ENCODE data around the gene LRBA.
A peak's percentile ranks its signal among the peaks of the same experiment; 100 is the strongest.

LRBA gene

DNA sequence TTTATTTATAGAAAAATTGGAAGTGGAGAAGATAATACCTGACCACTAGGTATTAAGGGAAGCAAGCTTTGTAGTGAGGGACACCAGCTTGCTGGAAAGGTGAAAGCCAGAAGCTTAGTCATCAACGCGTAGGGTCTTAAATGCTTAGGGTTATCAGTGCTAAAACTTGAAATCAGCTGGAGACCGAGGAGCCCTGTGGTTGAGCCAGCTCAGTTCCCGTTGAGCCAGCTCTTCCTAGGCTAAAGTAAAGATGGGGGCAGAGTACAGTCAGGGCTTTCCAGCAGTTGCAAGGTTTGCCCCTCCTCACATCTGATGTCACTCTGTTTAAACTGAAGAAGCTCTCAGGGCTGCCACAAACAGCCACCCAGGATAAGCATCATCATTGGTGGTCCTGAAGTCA lies 696.1 kb downstream of the LRBA start:
- Histone ChIP-seq H2AK5ac (ENCODE audit: low read length, severe bottlenecking) (no peak overlapping the region), H3K4me1 (ENCODE audit: control insufficient read depth, insufficient read depth, low read depth, low read length) (no peaks in the 10 kb centered on the region), H2BK120ac (ENCODE audit: low read depth, low read length) (no peak overlapping the region), H3K18ac (ENCODE audit: low read depth in 1 of 2, low read length in 2 of 2) (no peak overlapping the region), H2BK15ac (ENCODE audit: low read depth, poor library complexity, severe bottlenecking) (no peak overlapping the region), H3K27me3 (ENCODE audit: control insufficient read depth in 1 of 2, insufficient read depth in 1 of 2, low read length in 2 of 2) (no peaks in the 10 kb centered on the region), H3K9me3 (ENCODE audit: control insufficient read depth, low read length) (no peaks in the 10 kb centered on the region), H3K27ac (ENCODE audit: low read length, poor library complexity, severe bottlenecking) (no peak overlapping the region), H2AFZ (ENCODE audit: low read depth, low read length) (no peak overlapping the region), H3K4me3 (ENCODE audit: insufficient read depth in 1 of 2, low read depth in 1 of 2, low read length in 2 of 2) (no peak overlapping the region), H3K79me1 (replicated peaks; ENCODE audit: low read length, poor library complexity, severe bottlenecking) (peaks cover 3% of the 10 kb centered on the region), H3K4ac (ENCODE audit: low read depth in 1 of 2, low read length in 2 of 2) (no peak overlapping the region), H2BK12ac (ENCODE audit: low read length in 2 of 2) (no peak overlapping the region), H3K14ac (ENCODE audit: low read length in 2 of 2) (no peak overlapping the region), H4K8ac (ENCODE audit: low read length) (no peak overlapping the region), H3K36me3 (ENCODE audit: control insufficient read depth in 1 of 2, insufficient read depth in 2 of 2, low read depth in 1 of 2, low read length in 2 of 2) (peaks cover 0 to 3% of the 10 kb centered on the region in 2 experiments), H3K23ac (ENCODE audit: low read length in 2 of 2) (no peak overlapping the region), H2BK5ac (ENCODE audit: low read depth, low read length, poor library complexity, severe bottlenecking) (no peak overlapping the region), H4K91ac (ENCODE audit: low read length) (no peak overlapping the region), H3K9ac (ENCODE audit: low read length) (no peak overlapping the region), H3K4me2 (ENCODE audit: low read length, poor library complexity, severe bottlenecking) (no peak overlapping the region)
- WGBS, result 44% methylated on average over 4 of the region's 4 CpGs
- no peak for DNase-seq

DNA sequence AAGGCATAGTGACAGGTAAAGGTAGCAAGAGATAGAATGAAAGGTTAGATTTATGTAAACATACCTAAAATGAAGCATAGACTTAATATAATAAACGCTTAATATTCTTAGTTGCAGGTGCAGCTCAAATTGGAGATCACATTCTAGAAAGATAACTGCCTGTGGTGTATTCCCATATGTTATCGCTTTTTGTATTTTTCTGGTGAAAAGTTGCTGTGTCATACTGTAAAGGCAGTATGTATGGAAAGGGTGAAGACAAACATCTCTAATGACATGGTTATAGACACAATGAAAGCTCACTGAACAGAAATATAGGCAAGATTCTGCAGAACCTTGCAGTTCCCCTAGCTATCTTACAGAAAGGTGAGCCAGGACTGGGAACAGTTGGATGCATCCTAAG lies 696.6 kb downstream of the LRBA start:
- H2BK5ac ChIP-seq (ENCODE audit: low read depth, low read length, poor library complexity, severe bottlenecking), result no peak overlapping the region
- WGBS, result 47% methylated on average over 2 of the region's 2 CpGs
- peaks cover 2% of the 10 kb centered on the region for H3K79me1 ChIP-seq (replicated peaks; ENCODE audit: low read length, poor library complexity, severe bottlenecking)
- H3K4ac ChIP-seq (ENCODE audit: low read depth in 1 of 2, low read length in 2 of 2), result no peak overlapping the region
- no peak overlapping the region for H3K14ac ChIP-seq (ENCODE audit: low read length in 2 of 2)
- no peak overlapping the region for H2BK15ac ChIP-seq (ENCODE audit: low read depth, poor library complexity, severe bottlenecking)
- H2AFZ ChIP-seq (ENCODE audit: low read depth, low read length), result no peak overlapping the region
- H3K4me1 ChIP-seq (ENCODE audit: control insufficient read depth, insufficient read depth, low read depth, low read length), result no peaks in the 10 kb centered on the region
- no peak overlapping the region for H4K8ac ChIP-seq (ENCODE audit: low read length)
- no peak overlapping the region for H3K27ac ChIP-seq (ENCODE audit: low read length, poor library complexity, severe bottlenecking)
- DNase-seq, result no peak
- no peak overlapping the region for H3K4me2 ChIP-seq (ENCODE audit: low read length, poor library complexity, severe bottlenecking)
- no peak overlapping the region for H3K23ac ChIP-seq (ENCODE audit: low read length in 2 of 2)
- H3K9me3 ChIP-seq (ENCODE audit: control insufficient read depth, low read length), result no peaks in the 10 kb centered on the region
- H3K4me3 ChIP-seq (ENCODE audit: insufficient read depth in 1 of 2, low read depth in 1 of 2, low read length in 2 of 2), result no peak overlapping the region
- H2BK120ac ChIP-seq (ENCODE audit: low read depth, low read length), result no peak overlapping the region
- no peak overlapping the region for H2AK5ac ChIP-seq (ENCODE audit: low read length, severe bottlenecking)
- H3K36me3 ChIP-seq (ENCODE audit: control insufficient read depth in 1 of 2, insufficient read depth in 2 of 2, low read depth in 1 of 2, low read length in 2 of 2), result peaks cover 0 to 3% of the 10 kb centered on the region in 2 experiments
- H2BK12ac ChIP-seq (ENCODE audit: low read length in 2 of 2), result no peak overlapping the region
- no peaks in the 10 kb centered on the region for H3K27me3 ChIP-seq (ENCODE audit: control insufficient read depth in 1 of 2, insufficient read depth in 1 of 2, low read length in 2 of 2)
- no peak overlapping the region for H4K91ac ChIP-seq (ENCODE audit: low read length)
- no peak overlapping the region for H3K18ac ChIP-seq (ENCODE audit: low read depth in 1 of 2, low read length in 2 of 2)
- no peak overlapping the region for H3K9ac ChIP-seq (ENCODE audit: low read length)

DNA sequence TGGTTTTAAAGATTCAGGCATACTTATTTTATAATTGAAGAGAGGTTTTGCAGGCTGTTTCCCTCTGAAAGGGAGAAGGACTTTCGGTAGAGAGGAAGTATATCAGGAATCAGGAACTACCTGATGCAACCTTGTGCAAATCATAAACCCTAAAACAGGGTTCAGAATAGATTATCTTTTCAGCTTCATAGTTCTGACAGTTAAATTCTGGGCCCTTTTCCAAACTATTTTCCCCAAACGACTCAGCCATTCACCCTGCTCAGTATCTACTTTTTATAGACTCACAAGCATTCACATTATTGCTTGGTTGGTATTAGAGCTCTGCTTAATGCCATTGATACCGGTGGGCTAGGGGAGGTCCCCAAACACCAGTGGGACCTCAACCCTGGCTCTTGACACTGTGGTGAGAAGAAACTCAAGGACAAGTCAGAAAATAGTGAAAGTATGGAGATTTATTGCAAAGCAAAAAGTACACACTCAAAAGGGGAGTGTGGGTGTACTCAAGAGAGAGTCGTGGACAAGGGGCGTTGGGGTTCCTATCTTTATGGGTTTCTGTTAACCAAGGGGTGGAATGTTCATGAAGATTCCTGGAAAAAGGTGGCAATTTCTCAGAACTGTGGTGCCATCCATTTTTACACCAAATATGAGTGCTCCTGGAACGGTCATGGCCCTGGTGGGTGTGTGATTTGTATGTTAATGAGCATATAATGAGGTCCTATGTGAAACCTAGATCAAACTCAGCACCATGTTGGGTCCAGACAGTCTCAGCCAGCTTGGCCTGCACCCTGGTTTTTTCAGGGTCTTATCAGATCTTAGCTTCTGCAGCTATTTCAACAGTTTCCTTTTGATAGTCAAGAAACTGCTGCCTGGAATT lies 698.5 kb downstream of the LRBA start:
- Histone ChIP-seq H3K79me1 (replicated peaks; ENCODE audit: low read length, poor library complexity, severe bottlenecking) (peaks cover 2% of the 10 kb centered on the region), H3K18ac (ENCODE audit: low read depth in 1 of 2, low read length in 2 of 2) (peak overlapping the region in 1 of 2 experiments; percentile 48), H2AFZ (ENCODE audit: low read depth, low read length) (no peak overlapping the region), H3K23ac (ENCODE audit: low read length in 2 of 2) (no peak overlapping the region), H3K36me3 (ENCODE audit: control insufficient read depth in 1 of 2, insufficient read depth in 2 of 2, low read depth in 1 of 2, low read length in 2 of 2) (peaks cover 0 to 3% of the 10 kb centered on the region in 2 experiments), H2AK5ac (ENCODE audit: low read length, severe bottlenecking) (no peak overlapping the region), H3K27ac (ENCODE audit: low read length, poor library complexity, severe bottlenecking) (no peak overlapping the region), H3K27me3 (ENCODE audit: control insufficient read depth in 1 of 2, insufficient read depth in 1 of 2, low read length in 2 of 2) (no peaks in the 10 kb centered on the region), H4K8ac (ENCODE audit: low read length) (no peak overlapping the region), H3K4ac (ENCODE audit: low read depth in 1 of 2, low read length in 2 of 2) (no peak overlapping the region), H2BK15ac (ENCODE audit: low read depth, poor library complexity, severe bottlenecking) (no peak overlapping the region), H3K4me3 (ENCODE audit: insufficient read depth in 1 of 2, low read depth in 1 of 2, low read length in 2 of 2) (no peak overlapping the region), H2BK120ac (ENCODE audit: low read depth, low read length) (no peak overlapping the region), H4K91ac (ENCODE audit: low read length) (no peak overlapping the region), H3K4me1 (ENCODE audit: control insufficient read depth, insufficient read depth, low read depth, low read length) (no peaks in the 10 kb centered on the region), H2BK5ac (ENCODE audit: low read depth, low read length, poor library complexity, severe bottlenecking) (peak overlapping the region; percentile 14), H2BK12ac (ENCODE audit: low read length in 2 of 2) (no peak overlapping the region), H3K4me2 (ENCODE audit: low read length, poor library complexity, severe bottlenecking) (no peak overlapping the region), H3K14ac (ENCODE audit: low read length in 2 of 2) (no peak overlapping the region), H3K9me3 (ENCODE audit: control insufficient read depth, low read length) (no peaks in the 10 kb centered on the region), H3K9ac (ENCODE audit: low read length) (no peak overlapping the region)
- DNase-seq, result no peak
- 97% methylated on average over 5 of the region's 6 CpGs for WGBS

DNA sequence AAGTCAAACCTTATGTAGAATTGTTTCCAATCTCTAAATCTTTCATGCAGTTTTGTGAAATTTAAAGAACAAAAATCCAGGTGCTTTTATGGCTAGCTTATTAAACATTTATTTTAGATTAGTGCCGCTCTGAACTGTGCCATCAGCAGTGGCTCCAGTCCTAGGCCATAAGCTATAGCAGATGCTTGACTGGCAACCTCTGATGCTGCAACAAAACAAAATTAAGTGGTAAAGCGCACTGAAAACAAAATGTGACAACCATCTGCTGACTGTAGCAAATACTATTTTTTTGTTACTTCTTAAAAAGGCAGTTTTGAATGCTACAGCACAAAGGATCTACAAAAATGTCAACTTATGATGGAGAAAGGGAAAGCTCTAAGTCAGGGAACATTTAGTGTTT lies 699.4 kb downstream of the LRBA start:
- H4K91ac ChIP-seq (ENCODE audit: low read length), result no peak overlapping the region
- peaks cover 0 to 3% of the 10 kb centered on the region in 2 experiments for H3K36me3 ChIP-seq (ENCODE audit: control insufficient read depth in 1 of 2, insufficient read depth in 2 of 2, low read depth in 1 of 2, low read length in 2 of 2)
- no peak for DNase-seq
- H3K9ac ChIP-seq (ENCODE audit: low read length), result no peak overlapping the region
- no peak overlapping the region for H3K23ac ChIP-seq (ENCODE audit: low read length in 2 of 2)
- H2BK120ac ChIP-seq (ENCODE audit: low read depth, low read length), result no peak overlapping the region
- no peak overlapping the region for H3K18ac ChIP-seq (ENCODE audit: low read depth in 1 of 2, low read length in 2 of 2)
- H3K4me2 ChIP-seq (ENCODE audit: low read length, poor library complexity, severe bottlenecking), result no peak overlapping the region
- 95% methylated on average over 1 of the region's 2 CpGs for WGBS
- no peak overlapping the region for H3K4ac ChIP-seq (ENCODE audit: low read depth in 1 of 2, low read length in 2 of 2)
- H2AK5ac ChIP-seq (ENCODE audit: low read length, severe bottlenecking), result no peak overlapping the region
- H3K14ac ChIP-seq (ENCODE audit: low read length in 2 of 2), result no peak overlapping the region
- H3K9me3 ChIP-seq (ENCODE audit: control insufficient read depth, low read length), result no peaks in the 10 kb centered on the region
- H4K8ac ChIP-seq (ENCODE audit: low read length), result no peak overlapping the region
- H2BK15ac ChIP-seq (ENCODE audit: low read depth, poor library complexity, severe bottlenecking), result no peak overlapping the region
- H2AFZ ChIP-seq (ENCODE audit: low read depth, low read length), result no peak overlapping the region
- H3K27ac ChIP-seq (ENCODE audit: low read length, poor library complexity, severe bottlenecking), result no peak overlapping the region
- no peak overlapping the region for H3K4me3 ChIP-seq (ENCODE audit: insufficient read depth in 1 of 2, low read depth in 1 of 2, low read length in 2 of 2)
- H2BK12ac ChIP-seq (ENCODE audit: low read length in 2 of 2), result no peak overlapping the region
- H2BK5ac ChIP-seq (ENCODE audit: low read depth, low read length, poor library complexity, severe bottlenecking), result no peak overlapping the region
- peaks cover 2% of the 10 kb centered on the region for H3K4me1 ChIP-seq (ENCODE audit: control insufficient read depth, insufficient read depth, low read depth, low read length)
- H3K79me1 ChIP-seq (replicated peaks; ENCODE audit: low read length, poor library complexity, severe bottlenecking), result peaks cover 2% of the 10 kb centered on the region
- H3K27me3 ChIP-seq (ENCODE audit: control insufficient read depth in 1 of 2, insufficient read depth in 1 of 2, low read length in 2 of 2), result no peaks in the 10 kb centered on the region
